EL (cell line): Measurements from ENCODE around the gene DTX4.
A peak's percentile ranks its signal among the peaks of the same experiment; 100 is the strongest.

ENCODE experiments used
- DNase-seq: peaks from one replicate; pipeline ENCODE4 v3.0.0-alpha.2; 2016

The DTX4 gene

GRCh38 chr11:59192446-59193020, 20.6 kb downstream of the DTX4 start:
- no peak for DNase-seq

- DNase-seq = no peak
Measured at GRCh38 chr11:59193587-59194130, 21.7 kb downstream of the DTX4 start.

DNA sequence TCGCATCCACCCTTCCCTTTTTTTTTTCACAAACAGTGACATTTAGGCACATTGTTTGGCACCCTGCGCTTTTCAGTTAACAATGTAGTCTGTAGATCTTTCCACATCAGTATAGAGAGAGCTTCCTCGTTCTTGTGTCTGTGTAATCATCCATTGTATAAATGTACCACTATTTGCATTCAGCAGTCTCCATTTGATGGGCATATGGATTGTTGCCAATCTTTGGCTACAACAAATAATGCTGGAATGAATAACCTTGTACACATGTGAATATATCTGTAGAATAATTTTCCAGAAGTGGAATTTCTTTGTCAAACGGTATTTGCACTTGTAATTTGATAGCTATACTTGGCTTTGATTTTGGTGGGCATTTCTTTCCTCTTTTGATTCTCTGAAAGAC, 23.7 kb downstream of the DTX4 start:
- no peak for DNase-seq

- no peak for DNase-seq
Measured at GRCh38 chr11:59196777-59197176, 24.8 kb downstream of the DTX4 start.

GRCh38 chr11:59197991-59198390, 26.1 kb downstream of the DTX4 start:
- no peak for DNase-seq

DNA sequence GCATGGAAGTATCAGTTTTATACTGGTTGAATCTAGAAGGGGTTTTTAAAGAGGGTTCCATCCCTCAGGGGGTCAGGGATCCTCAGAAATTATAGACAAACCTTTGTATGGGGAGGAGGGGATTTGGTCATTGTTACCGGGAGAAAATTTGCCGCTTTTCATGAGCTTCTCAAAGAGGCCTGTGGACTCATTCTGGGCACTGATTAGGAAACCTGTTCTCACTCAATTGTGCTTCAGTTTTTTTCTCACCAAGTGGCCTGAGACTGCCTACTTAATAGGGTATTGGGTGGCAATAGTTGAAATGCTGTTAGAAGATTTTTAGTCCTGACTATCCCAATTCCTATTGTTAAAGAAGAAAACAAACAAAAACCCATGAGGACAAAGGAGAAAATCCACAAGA, 26.8 kb downstream of the DTX4 start:
- DNase-seq = no peak

DNA sequence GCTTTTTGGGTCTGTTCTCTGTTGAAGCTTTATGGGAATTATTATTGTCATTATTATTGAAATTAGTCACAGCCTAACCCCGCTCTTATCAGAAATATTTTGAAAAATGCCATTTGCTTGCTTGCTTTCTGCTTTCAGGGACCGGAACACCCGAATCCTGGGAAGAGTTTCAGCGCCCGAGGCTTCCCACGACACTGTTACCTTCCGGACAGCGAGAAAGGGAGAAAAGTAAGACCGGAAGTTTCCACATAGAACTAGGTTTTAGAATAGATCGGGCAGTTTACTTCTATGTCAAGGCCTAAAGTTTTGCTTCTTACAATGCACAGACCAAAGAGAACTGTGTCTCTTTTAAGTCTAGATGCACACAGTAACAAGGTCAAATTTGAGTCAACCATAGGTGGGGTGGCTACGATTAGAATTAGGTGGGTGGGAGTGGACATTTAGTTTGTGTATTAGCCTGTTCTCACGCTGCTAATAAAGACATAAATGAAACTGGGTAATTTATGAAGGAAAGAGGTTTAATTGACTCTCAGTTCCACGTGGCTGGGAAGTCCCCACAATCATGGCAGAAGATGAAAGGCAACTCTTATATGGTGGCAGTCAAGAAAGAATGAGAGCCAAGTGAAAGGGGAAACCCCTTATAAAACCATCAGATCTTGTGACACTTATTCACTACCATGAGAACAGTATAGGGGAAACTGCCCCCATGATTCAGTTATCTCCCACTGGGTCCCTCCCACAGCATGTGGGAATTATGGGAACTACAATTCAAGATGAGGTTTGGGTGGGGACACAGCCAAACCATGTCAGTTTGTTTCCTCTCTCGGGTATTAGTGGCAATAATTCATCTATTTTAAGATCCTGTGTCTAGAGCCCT, 27.9 kb downstream of the DTX4 start:
- DNase-seq = no peak

- no peak for DNase-seq
Measured at GRCh38 chr11:59200423-59200746, 28.5 kb downstream of the DTX4 start.

DNA sequence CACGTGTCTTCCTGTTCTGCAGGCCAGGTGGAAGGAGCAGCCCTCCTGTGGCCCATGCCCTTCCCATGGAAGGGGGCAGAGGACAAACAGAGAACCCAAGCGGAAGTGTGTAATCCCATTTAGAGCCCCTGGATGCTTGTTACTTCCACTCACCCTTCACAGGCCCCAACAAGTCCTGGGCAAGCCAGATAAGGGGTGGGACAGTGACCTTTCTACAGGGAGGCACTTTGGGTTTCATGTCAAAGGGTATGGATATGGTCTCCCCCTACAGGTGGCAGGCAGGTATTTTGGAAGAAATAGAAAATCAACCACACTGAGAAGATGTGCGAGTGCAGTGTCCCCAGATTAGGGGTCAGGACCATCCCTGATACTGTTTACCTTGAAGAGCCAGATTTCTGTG, 29.4 kb downstream of the DTX4 start:
- DNase-seq = no peak

DNA sequence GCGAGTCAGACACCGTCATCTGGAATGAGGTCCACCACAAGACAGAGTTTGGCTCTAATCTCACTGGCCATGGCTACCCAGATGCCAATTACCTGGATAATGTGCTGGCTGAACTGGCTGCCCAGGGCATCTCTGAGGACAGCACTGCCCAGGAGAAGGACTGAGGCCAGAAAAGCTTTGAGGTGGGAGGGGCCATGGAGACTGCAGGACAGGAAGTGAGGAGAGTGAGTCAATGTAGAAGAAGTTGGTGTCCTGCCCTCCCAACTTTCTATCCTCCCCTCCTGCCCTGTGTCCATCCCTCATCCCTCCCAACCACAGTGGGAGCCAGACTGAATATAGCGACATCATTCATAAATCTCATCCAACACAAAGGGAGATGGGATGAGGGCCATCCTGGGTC, 32.8 kb downstream of the DTX4 start:
- peak; percentile 46 for DNase-seq

- DNase-seq = no peak
Measured at GRCh38 chr11:59205648-59206047, 33.7 kb downstream of the DTX4 start.

DNA sequence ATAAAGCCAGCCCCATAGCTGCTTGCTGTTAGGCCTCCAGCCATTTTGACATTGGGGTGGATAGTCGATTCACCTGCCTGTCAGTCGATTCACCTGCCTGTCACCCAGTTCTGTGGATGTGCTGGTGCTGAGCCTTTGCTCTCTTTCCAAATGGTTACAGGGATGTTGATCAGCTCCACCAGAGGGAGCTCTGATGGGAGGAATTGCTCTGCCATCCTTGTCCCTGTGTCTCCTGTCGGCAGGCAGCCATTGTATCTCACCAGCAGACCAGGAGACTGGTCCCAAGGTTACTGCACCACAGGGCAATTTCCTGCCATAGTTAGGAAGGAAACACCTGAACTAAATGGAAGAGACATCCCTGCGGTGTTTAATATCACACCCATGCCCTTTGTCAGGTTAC, 34.7 kb downstream of the DTX4 start:
- peak; percentile 38 for DNase-seq

GRCh38 chr11:59207988-59208451, 36.1 kb downstream of the DTX4 start:
- DNase-seq = peak; percentile 47

DNA sequence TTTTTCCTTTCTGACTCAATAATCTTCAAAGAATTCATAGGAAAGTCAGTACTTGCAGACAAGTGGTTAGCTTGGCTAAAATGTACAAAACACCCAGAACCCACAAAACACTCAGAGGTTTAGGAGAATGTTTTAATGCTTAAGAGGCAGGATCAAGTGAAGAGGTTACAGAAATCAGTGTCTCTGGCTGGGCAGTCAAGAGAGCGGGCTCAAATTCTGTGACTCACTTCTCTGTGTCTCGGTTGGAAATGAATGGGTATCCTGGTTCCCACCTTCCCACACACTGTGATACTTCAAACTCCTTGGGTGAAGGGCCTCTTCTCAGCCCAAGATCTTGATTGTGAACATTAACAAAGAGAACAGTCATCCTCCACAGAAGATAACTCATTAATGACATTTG, 37.0 kb downstream of the DTX4 start:
- DNase-seq = no peak

DNA sequence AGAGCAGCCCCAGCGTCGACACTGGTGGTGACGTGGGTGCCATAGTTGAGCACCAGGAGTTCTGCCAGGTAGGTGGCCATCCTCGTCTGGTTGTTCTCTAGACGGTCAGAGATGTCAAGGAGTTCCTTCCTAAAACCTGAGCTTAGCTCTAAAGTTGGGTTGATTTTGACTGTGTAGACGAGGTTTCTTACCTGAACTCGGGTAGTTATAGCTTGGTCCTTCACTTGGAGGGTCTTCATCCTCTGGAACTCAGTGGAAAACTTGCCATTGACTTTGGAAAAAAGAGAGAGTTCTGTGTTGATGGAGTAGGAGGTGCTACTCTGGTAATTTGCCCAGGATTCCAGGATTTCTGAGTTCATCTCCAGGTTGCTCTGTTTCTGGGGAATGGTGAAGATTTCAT, 40.3 kb downstream of the DTX4 start:
- no peak for DNase-seq

DNA sequence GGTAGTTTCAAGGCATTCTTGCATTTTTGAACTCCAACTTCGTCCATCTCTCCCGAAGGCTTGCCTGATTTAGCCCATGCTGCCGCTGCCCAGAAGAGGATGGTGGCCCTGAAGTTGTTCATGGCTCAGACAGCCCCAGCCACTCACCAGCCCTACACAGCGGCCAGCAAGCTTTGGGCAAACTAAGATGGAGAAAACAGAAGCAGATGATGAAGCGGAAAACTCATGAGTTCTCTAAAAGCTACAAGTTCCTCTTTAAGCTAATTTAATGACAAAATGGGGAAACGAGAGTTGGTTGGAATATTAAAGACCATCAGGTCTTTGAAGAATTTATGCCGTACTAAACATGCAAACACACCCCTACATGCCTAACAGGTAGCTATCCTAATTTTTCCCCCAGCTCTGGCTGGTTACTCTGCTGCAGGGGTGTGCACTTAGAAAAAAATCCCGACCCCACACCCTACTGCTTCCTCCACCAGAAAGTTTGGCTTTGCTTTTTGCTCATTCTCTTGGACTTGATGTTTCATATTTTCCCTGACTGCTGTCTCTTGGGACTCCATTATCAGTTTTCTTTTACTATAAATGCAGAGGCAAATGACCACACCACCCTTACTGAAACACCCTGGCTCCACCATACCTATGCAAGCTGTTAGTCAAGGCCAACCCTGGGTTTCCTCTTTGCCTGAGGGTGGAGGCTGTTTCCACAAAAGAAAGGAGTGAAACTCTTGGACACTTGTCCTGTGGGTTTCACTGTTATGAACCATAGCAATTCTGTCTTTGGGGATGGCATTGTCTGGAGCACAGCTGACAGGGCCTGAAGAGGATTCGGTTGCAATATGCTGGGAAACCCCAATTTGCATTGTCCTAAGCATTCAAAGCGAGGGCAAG, 41.1 kb downstream of the DTX4 start, which contains the start of gene MPEG1:
TSS of gene MPEG1 (minus strand) at position 184 of the 888 bp plus-strand sequence. CDS start at position 122, 62 bp downstream.
- DNase-seq = no peak

- DNase-seq = no peak
Measured at GRCh38 chr11:59214141-59214893, 42.4 kb downstream of the DTX4 start.

- peak; percentile 56 for DNase-seq
Measured at GRCh38 chr11:59216641-59217564, 45.0 kb downstream of the DTX4 start.

GRCh38 chr11:59218319-59218718, 46.4 kb downstream of the DTX4 start:
- DNase-seq = no peak

DNA sequence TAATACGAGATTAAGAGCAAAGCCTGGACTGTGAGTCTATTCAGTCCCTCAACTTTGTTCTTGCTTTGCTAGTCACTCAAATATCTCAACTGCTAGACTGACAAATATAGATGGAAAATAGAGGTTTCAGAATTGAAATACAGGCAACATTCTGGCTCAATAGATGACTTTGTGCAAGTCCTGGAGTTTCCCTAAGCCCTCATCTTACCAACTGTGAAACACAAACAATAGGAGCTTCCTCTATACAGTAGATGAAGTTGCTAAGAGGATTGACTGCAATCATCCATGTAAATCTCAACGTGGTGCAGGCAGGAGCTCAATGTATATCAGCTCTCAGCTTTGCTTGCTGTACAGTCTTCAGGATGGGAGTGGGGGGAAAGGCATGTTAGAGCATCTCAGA, 47.0 kb downstream of the DTX4 start:
- DNase-seq = no peak

- DNase-seq = no peak
Measured at GRCh38 chr11:59219836-59220235, 47.9 kb downstream of the DTX4 start.
